Activated CD8-positive, alpha-beta T cell treated with anti-CD3 and anti-CD28 coated beads for 36 hours (primary cell): ENCODE measurements around the gene PERCC1. TPM values are rescaled to one million over a fixed set of nuclear protein-coding genes. Genes with fewer than 3 reads are reported as not detected.

Experiments used
- ATAC-seq: fragments of 200-7000 bp; cut with Tn5 transposase; one replicate; pipeline ENCODE4 v1.10.0; 2021; ENCODE audit warnings: mild to moderate bottlenecking, moderate library complexity
- CTCF ChIA-PET: fragments of 350-600 bp; sonication (Branson Sonifier 250); formaldehyde crosslinking; loops from one replicate; lab custom pipeline; 2021; ENCODE audit warnings: antibody characterized with exemption; lab: Charles Lee
- POLR2A ChIA-PET: fragments of 350-600 bp; sonication (Branson Sonifier 250); formaldehyde crosslinking; loops from one replicate; lab custom pipeline; 2021; ENCODE audit warnings: antibody characterized with exemption; lab: Charles Lee
- DNase-seq: peaks from one replicate; pipeline ENCODE4 v3.0.0-alpha.2; 2020
- H3K27ac Mint-ChIP-seq: one replicate; pipeline ENCODE4 v1.8.0; 2021; ENCODE audit warnings: mild to moderate bottlenecking, mixed read lengths
- H3K27me3 Mint-ChIP-seq: one replicate; pipeline ENCODE4 v1.8.0; 2021; ENCODE audit warnings: mixed read lengths
- H3K36me3 Mint-ChIP-seq: one replicate; pipeline ENCODE4 v1.8.0; 2021; ENCODE audit warnings: low read depth, mixed read lengths
- H3K4me1 Mint-ChIP-seq: one replicate; pipeline ENCODE4 v1.8.0; 2021; ENCODE audit warnings: low read depth, mixed read lengths
- H3K4me3 Mint-ChIP-seq: one replicate; pipeline ENCODE4 v1.8.0; 2021; ENCODE audit warnings: mild to moderate bottlenecking, moderate library complexity, mixed read lengths
- H3K9me3 Mint-ChIP-seq: one replicate; pipeline ENCODE4 v1.8.0; 2021; ENCODE audit warnings: mixed read lengths
- CTCF ChIP-seq: fragments of 200-600 bp; IDR thresholded peaks from one replicate; pipeline ENCODE4 v1.8.0; 2022; ENCODE audit warnings: antibody characterized with exemption, mild to moderate bottlenecking
- intact Hi-C: fragments of 100-400 bp; cut with micrococcal nuclease; formaldehyde crosslinking; loops from one replicate; pipeline ENCODE4 v1.10.0; 2022
- total RNA-seq, 2 experiments: library from RNA; stranded (reverse); gene quantifications; one replicate each; pipeline ENCODE4 v1.2.3, GENCODE V29; 2021

PERCC1 gene
- total RNA-seq, 2 experiments from 2014 or later: 0.29 TPM; not detected in 1

GRCh38 chr16:1456951-1457350 is 26.1 kb downstream of the PERCC1 start:
- H3K27me3 Mint-ChIP-seq: no peaks in the 10 kb centered on the region
- no peaks in the 10 kb centered on the region for H3K9me3 Mint-ChIP-seq
- no peak for ATAC-seq
- no peak overlapping the region for H3K4me3 Mint-ChIP-seq
- ChIA-PET CTCF (no interaction called here), POLR2A (no interaction called here)
- H3K27ac Mint-ChIP-seq: no peak overlapping the region
- DNase-seq: no peak
- no peak for TF ChIP-seq CTCF
- H3K4me1 Mint-ChIP-seq: peaks cover 6% of the 10 kb centered on the region
- intact Hi-C loops: no loop called here
- peaks cover 2% of the 10 kb centered on the region for H3K36me3 Mint-ChIP-seq

GRCh38 chr16:1457489-1458245 is 26.8 kb downstream of the PERCC1 start:
- no peak for TF ChIP-seq CTCF
- Mint-ChIP-seq H3K27ac (no peak overlapping the region), H3K9me3 (no peaks in the 10 kb centered on the region), H3K4me3 (no peak overlapping the region), H3K4me1 (peaks cover 6% of the 10 kb centered on the region), H3K27me3 (no peaks in the 10 kb centered on the region), H3K36me3 (peaks cover 2% of the 10 kb centered on the region)
- intact Hi-C loops: no loop called here
- POLR2A ChIA-PET: interaction anchor here (0.8 kb wide), 1 partner anchor 24 kb away, joined by 3 read pairs; no protein-coding TSS in a partner anchor
- no peak for ATAC-seq
- CTCF ChIA-PET: no interaction called here
- DNase-seq: no peak

DNA sequence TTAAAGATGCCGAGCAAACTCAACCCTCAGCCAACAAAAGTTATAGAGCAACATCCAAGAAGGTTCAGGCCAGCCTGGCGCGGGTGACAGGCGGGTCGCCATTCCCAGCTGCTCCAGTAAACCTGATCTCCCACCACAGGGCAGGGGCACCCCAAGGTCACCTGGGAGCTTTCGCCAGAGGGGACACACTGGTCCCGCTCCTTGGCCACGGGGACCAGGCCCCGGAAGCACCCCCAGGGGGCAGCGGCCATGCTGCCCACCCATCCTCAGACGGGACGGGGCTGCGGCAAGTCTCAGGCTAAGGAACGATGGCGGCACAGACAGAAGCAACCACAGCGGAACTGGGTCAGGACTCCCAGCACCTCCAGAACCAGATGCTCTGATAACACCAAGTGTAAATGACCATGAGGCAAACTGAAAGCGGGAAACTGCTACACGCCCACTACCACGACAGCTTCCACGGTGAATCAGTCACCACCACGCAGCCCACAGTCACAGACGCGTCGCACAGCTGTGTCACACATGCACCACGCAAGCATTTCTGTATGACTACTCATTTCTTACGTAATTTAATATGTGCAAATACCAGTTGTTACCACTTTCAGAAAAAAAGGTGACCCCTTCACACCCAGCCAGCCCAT is 27.6 kb downstream of the PERCC1 start:
- ATAC-seq (peak; percentile 42), DNase-seq (peak; percentile 47)
- Mint-ChIP-seq H3K4me1 (peaks cover 6% of the 10 kb centered on the region), H3K27me3 (no peaks in the 10 kb centered on the region), H3K36me3 (peaks cover 2% of the 10 kb centered on the region), H3K9me3 (no peaks in the 10 kb centered on the region), H3K4me3 (no peak overlapping the region), H3K27ac (no peak overlapping the region)
- POLR2A ChIA-PET: interaction anchor here (0.5 to 0.8 kb wide), 2 partner anchors 25 to 46 kb away, joined by 3 read pairs; no protein-coding TSS in a partner anchor
- TF ChIP-seq CTCF: no peak
- intact Hi-C loops: no loop called here
- CTCF ChIA-PET: no interaction called here

GRCh38 chr16:1458977-1459341 is 28.1 kb downstream of the PERCC1 start:
- H3K27ac Mint-ChIP-seq: no peak overlapping the region
- ATAC-seq: no peak
- intact Hi-C loops: no loop called here
- TF ChIP-seq CTCF: no peak
- POLR2A ChIA-PET: interaction anchor here (0.5 to 0.8 kb wide), 2 partner anchors 25 to 47 kb away, joined by 3 read pairs; no protein-coding TSS in a partner anchor
- H3K4me3 Mint-ChIP-seq: no peak overlapping the region
- H3K4me1 Mint-ChIP-seq: peaks cover 6% of the 10 kb centered on the region
- DNase-seq: no peak
- no peaks in the 10 kb centered on the region for H3K27me3 Mint-ChIP-seq
- CTCF ChIA-PET: no interaction called here
- peaks cover 2% of the 10 kb centered on the region for H3K36me3 Mint-ChIP-seq
- no peaks in the 10 kb centered on the region for H3K9me3 Mint-ChIP-seq

GRCh38 chr16:1459967-1460366 is 29.1 kb downstream of the PERCC1 start:
- Mint-ChIP-seq H3K36me3 (peaks cover 2% of the 10 kb centered on the region), H3K4me3 (no peak overlapping the region), H3K9me3 (no peaks in the 10 kb centered on the region), H3K27me3 (no peaks in the 10 kb centered on the region), H3K4me1 (peaks cover 6% of the 10 kb centered on the region), H3K27ac (no peak overlapping the region)
- TF ChIP-seq CTCF: no peak
- ChIA-PET POLR2A (interaction anchor here (0.7 kb wide), 1 partner anchor 548 kb away, joined by 3 read pairs; no protein-coding TSS in a partner anchor), CTCF (no interaction called here)
- intact Hi-C loops: no loop called here
- DNase-seq: no peak
- ATAC-seq: no peak
